GM18511 (cell line): Measurements from ENCODE around the gene HK1.
"Not testable (repeated sequence)": the region's sequence is repeated elsewhere in the genome, so short reads cannot be mapped to it uniquely, and the experiment has no call there.

Experiments used
- ATAC-seq: cut with Tn5 transposase; IDR thresholded peaks from one replicate; pipeline ENCODE4 v1.9.1; 2021; ENCODE audit warnings: mild to moderate bottlenecking, moderate library complexity; ENCODE audit not compliant: unreplicated experiment

Gene HK1

DNA sequence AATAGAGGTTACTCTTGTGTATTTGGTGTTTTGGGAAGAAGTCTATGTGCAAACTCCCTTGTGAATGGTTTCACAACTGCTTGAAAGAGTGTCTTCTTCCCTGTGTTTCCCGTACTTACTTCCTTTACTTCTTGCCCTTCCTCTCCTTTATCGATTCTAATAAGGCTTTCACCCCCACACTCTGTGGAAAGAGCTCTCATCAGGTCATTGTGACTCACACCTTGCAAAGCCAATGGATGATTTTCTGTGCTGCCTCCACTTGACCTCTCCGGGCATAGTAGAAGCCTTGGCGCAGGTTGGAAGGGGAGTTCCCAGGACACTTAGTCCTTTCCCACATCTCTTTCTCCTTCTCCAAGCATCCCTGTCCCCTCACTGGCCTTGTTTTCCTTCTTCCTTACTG lies 166.7 kb downstream of the HK1 start:
- ATAC-seq = no peak

DNA sequence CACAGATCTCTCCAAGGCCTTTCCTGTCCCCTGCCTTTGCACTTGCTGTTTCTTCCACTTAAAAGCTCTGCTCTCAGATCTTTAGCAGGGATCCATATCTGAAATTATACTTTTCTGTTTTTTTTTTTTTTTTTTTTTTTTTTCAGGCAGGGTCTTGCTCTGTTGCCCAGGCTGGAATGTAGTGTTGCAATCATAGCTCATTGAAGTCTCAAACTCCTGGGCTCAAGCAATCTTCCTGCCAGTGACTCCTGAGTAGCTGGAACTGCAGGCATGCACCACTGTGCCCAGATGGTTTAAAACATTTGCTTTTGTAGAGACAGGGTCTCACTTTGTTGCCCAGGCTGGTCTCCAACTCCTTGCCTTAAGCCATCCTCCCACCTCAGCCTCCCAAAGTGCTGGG lies 167.9 kb downstream of the HK1 start:
- ATAC-seq = no peak

DNA sequence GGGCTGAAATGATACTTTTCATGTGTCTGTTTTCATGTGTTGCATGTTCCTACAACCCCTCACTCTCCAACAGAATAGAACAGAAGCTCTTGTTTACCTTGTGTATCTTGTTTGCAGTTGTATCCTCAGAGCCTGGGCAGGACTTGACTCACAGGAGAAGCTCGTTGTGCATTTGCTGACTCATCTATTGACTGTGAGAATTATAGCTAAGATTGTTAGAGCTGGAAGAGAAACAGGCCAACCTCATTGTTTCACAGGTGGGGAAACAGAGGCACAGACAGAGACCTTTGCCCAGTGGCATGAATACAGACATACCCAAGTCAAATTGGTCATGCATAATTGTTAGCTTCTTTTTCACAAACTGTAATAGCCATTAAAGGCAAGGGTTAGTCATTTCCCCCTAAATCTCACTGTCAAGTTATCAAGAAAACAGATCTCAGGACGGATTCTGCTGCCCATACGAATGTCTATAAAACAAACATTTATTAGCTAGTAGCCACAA lies 168.4 kb downstream of the HK1 start:
- ATAC-seq = no peak

DNA sequence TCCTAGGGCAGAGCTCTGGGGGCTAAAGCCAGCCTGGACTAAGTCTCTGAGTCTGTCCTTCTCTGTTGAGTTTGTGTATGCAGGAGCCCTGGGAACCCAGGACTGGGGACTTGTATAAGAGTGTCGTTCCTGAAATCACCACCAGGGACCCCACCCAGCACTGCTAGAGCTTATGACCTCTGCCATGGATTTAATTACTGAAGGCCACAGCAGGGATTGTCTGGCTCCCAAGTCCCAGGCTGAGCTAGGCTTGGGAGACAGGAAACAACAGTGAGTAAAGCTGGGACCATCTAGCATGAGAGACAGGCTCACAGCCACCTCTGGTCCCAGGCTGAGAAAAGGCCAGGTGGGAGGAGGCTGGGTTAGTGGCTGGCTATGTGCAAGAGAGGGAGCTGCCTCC lies 171.5 kb downstream of the HK1 start:
- no peak for ATAC-seq

DNA sequence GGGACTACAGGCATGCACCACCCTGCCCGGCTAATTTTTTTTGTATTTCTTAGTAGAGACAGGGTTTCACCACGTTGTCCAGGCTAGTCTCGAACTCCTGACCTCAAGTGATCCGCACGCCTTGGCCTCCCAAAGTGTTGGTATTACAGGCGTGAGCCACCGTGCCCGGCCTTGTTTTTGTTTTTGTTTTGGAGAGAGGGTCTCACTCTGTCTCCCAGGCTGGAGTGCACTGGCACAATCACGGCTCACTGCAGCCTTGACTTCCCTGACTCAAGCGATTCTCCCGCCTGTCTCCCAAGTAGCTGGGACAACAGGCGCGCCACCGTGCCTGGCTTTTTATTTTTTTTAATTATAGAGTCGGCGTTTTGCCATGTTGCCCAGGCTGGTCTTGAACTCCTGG lies 172.1 kb downstream of the HK1 start:
- not testable (repeated sequence) for ATAC-seq

DNA sequence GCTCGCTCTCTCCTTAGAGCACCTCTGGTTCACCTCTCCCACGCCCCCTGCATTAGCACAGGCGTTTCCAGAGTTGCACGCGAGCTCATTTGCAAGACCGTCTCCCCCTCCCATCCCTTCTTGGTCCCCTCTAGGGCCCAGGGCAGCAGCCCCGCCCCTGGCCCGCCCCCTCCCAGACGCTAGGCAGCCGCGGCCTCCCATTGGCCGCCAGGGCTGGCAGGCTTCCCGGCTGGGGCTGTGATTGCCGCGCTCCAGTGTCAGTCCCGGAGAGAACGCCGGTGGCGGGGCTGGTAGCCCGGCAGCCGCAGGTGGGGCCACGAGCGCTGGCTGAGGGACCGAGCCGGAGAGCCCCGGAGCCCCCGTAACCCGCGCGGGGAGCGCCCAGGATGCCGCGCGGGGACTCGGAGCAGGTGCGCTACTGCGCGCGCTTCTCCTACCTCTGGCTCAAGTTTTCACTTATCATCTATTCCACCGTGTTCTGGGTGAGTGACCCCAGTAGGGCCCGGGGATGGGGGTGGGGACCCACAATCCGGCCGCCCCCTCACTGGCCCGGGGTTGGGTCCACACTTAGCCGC lies 173.0 kb downstream of the HK1 start, which contains the start of gene TSPAN15:
TSPAN15 (plus strand) TSS at position 257 of the 575 bp plus-strand sequence; CDS start at position 387, 130 bp downstream.
- ATAC-seq = peak; percentile 86
